SK-N-MC (cell line): Measurements from ENCODE around the gene CDC42EP3.

Experiments
- DNase-seq: peaks from one replicate; pipeline ENCODE4 v3.0.0-alpha.2; 2011; ENCODE audit warnings: low read depth, low spot score
- H3K27ac ChIP-seq: fragments of 200-600 bp; sonication (generic); 2 replicates; pipeline ENCODE4 v1.5.1; 2016; ENCODE audit warnings: mixed run types
- H3K36me3 ChIP-seq: fragments of 200-600 bp; sonication (generic); 2 replicates; pipeline ENCODE4 v1.6.1; 2017; ENCODE audit warnings: antibody characterized with exemption, low read length, mixed read lengths; ENCODE audit not compliant: insufficient read depth
- H3K4me3 ChIP-seq: fragments of 200-600 bp; sonication (generic); 2 replicates; pipeline ENCODE4 v1.5.1; 2016
- H3K9ac ChIP-seq: fragments of 200-600 bp; sonication (generic); 2 replicates; pipeline ENCODE4 v1.8.0; 2017; ENCODE audit warnings: mixed run types, mixed read lengths; ENCODE audit not compliant: insufficient read length
- H3K9me3 ChIP-seq: fragments of 200-600 bp; sonication (generic); 2 replicates; pipeline ENCODE4 v1.6.1; 2017; ENCODE audit warnings: low read depth, mild to moderate bottlenecking, antibody characterized with exemption, low read length, moderate library complexity, mixed read lengths
- EZH2 ChIP-seq: fragments of 200-600 bp; sonication (generic); IDR thresholded peaks from one replicate; pipeline ENCODE4 v1.6.1; 2017; ENCODE audit warnings: antibody characterized with exemption
- FOXP2 ChIP-seq: optimal IDR thresholded peaks from 2 replicates; pipeline ENCODE3; 2011; ENCODE audit warnings: mild to moderate bottlenecking, moderate library complexity; ENCODE audit not compliant: insufficient read depth; ENCODE audit errors: extremely low read length, control extremely low read depth
- POLR2AphosphoS5 ChIP-seq: IDR thresholded peaks from 2 replicates; pipeline ENCODE4 v1.6.1; 2012; ENCODE audit warnings: mild to moderate bottlenecking, low read depth, low read length, borderline replicate concordance

Gene CDC42EP3

DNA sequence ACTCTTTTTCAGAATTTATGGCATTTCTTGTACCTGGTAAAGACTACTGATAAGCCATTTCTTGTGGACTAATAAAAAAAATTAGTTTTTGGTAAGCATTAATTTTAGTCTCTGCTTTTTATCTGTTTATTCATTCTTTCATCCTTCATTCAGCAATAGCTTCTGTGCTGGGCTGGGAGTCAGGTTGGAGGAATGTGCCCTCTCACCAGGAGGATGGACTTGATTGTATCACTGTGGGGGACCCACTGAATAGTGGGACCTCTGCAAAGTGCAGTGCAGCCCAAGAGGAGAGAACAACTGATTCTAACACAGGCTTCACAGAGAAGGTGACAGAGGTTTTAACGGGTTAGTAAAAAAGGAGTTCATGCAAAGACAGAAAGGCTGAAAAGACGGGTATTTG lies 39.1 kb downstream of the CDC42EP3 start:
- Histone ChIP-seq H3K27ac (no peak overlapping the region), H3K4me3 (no peak overlapping the region), H3K36me3 (no peaks in the 10 kb centered on the region), H3K9ac (no peak overlapping the region), H3K9me3 (no peaks in the 10 kb centered on the region)
- TF ChIP-seq POLR2AphosphoS5 (no peak), EZH2 (no peak), FOXP2 (no peak)
- DNase-seq: no peak

DNA sequence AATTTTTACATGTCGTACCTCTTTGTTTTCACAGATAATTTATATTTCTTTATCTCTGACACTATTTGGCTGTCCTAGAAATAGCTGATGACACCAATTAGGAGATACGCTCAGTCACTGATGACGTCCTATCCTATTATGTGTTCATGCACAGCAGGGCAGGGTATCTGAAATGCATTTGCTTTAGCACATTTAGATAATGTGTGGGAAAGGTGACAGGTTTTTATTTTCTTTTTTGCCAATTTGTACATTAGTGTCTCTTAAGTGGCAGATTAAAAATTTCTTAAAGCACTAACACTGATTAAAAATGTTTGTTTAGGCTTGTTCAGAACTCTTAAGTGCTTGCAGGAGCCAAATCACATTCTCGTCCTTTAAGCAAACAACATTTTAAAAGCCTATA lies 39.7 kb downstream of the CDC42EP3 start:
- no peaks in the 10 kb centered on the region for H3K9me3 ChIP-seq
- no peak overlapping the region for H3K27ac ChIP-seq
- DNase-seq: no peak
- TF ChIP-seq POLR2AphosphoS5 (no peak), EZH2 (no peak), FOXP2 (no peak)
- no peak overlapping the region for H3K9ac ChIP-seq
- H3K36me3 ChIP-seq: no peaks in the 10 kb centered on the region
- H3K4me3 ChIP-seq: no peak overlapping the region

DNA sequence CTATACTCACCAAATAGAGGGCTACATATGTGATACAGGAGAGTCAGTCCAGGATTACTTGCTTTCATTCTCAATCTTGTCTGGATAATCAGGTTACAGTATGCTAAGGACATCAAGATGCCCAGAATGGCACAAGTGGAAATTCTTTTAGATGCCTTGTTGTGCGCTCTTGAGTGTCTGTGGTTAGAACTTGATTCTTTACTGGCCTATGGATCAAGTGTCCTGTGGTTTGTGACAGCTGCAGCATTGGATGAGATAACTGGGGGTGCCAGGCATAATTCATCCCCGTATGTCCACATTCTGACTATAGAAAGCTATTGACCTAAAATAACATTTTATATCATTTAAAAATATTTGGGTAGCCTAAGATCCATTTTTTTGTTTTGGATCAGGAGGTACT lies 40.1 kb downstream of the CDC42EP3 start:
- no peak overlapping the region for H3K27ac ChIP-seq
- H3K36me3 ChIP-seq: no peaks in the 10 kb centered on the region
- no peak overlapping the region for H3K4me3 ChIP-seq
- H3K9ac ChIP-seq: no peak overlapping the region
- no peak for TF ChIP-seq FOXP2
- no peaks in the 10 kb centered on the region for H3K9me3 ChIP-seq
- no peak for DNase-seq

DNA sequence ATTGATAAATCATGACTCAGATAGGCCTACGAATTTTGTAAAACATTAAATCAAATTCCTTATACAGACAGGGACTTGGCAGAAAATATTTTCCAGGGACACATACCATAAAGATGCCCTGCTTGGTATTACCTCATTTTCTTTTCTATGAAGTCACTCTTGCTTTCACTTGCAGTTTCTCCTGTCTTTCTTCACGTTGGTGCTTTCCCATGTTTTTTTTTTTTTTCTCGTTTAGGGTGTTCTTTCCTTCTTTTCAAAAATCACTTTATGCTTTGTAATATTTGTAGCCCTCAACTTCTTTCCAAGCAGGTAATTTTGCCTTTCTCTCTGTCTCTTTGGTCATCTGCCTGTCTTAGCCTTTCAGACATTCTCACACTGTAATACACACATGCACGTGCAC lies 40.7 kb downstream of the CDC42EP3 start:
- Histone ChIP-seq H3K9me3 (no peaks in the 10 kb centered on the region), H3K27ac (no peak overlapping the region), H3K36me3 (no peaks in the 10 kb centered on the region), H3K4me3 (no peak overlapping the region), H3K9ac (no peak overlapping the region)
- TF ChIP-seq FOXP2: no peak
- no peak for TF ChIP-seq EZH2
- TF ChIP-seq POLR2AphosphoS5: no peak
- DNase-seq: no peak

- Histone ChIP-seq H3K4me3 (no peak overlapping the region), H3K9ac (no peak overlapping the region), H3K9me3 (no peaks in the 10 kb centered on the region), H3K27ac (no peak overlapping the region), H3K36me3 (no peaks in the 10 kb centered on the region)
- no peak for TF ChIP-seq FOXP2
- no peak for DNase-seq
Measured at GRCh38 chr2:37630301-37630700, 41.1 kb downstream of the CDC42EP3 start.

DNA sequence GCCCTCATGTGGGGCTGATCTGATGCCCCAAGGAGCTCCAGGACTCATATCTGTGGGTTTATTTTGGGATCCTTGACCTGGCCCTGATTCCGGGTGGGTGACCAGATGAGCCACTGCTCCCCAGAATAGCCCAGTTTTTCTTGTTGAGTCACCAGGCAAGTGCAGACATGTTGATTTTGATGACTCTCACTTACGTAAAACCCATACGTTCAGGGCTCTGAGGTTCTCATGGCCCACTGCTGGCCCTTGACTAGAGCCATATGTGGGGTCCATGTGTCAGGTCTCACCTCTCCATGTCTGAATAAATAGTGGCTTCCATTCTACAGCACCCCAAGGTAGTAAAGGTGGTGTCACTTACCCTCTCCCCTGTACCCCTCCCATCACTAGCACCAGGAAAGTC lies 41.9 kb downstream of the CDC42EP3 start:
- DNase-seq: no peak
- Histone ChIP-seq H3K36me3 (no peaks in the 10 kb centered on the region), H3K27ac (no peak overlapping the region), H3K9me3 (no peaks in the 10 kb centered on the region), H3K9ac (no peak overlapping the region), H3K4me3 (no peak overlapping the region)
- TF ChIP-seq POLR2AphosphoS5 (no peak), FOXP2 (no peak), EZH2 (no peak)

GRCh38 chr2:37627710-37628109 lies 43.7 kb downstream of the CDC42EP3 start:
- H3K4me3 ChIP-seq: no peak overlapping the region
- H3K27ac ChIP-seq: no peak overlapping the region
- DNase-seq: no peak
- no peak overlapping the region for H3K9ac ChIP-seq
- TF ChIP-seq EZH2 (no peak), FOXP2 (no peak), POLR2AphosphoS5 (no peak)
- no peaks in the 10 kb centered on the region for H3K9me3 ChIP-seq
- no peaks in the 10 kb centered on the region for H3K36me3 ChIP-seq

DNA sequence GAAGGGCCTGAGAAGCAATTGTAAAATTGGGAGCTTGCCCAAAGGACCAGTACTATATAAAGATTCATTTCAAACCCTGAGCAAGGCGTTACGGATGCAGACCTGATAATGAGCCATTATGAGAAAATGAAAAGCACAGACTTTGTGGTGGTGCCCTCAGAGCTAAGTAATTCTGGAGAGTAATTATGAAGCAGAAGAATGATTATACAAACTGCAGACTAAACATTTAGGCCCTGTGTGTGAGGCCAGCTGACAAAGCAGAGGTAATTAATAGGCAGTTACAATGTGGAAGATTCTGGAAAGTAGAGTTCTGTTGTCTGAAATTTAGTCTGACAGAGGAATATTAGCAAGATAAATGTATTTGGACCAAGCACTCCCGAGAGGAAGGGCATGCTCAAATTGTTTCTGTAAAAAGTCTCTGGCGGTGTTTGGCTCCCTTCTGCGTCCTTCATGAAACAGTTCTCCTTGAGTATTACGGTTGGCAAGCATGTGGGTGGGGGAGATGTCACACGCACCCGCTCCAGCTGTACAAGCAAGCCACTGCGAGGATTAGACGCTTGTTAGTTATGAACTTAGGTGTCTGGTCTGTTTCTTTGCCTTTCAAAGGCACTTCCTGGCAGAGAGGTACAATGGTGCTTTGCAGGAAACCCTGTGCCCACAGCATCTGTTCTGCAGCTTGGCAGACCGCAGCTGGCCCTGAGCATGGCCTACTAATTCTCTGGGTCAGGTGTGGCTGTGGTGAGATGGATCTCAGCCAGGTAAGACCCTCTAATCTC lies 45.5 kb downstream of the CDC42EP3 start:
- H3K4me3 ChIP-seq: no peak overlapping the region
- no peaks in the 10 kb centered on the region for H3K36me3 ChIP-seq
- no peak overlapping the region for H3K27ac ChIP-seq
- TF ChIP-seq FOXP2 (no peak), EZH2 (no peak), POLR2AphosphoS5 (no peak)
- no peaks in the 10 kb centered on the region for H3K9me3 ChIP-seq
- no peak for DNase-seq
- H3K9ac ChIP-seq: no peak overlapping the region

- TF ChIP-seq POLR2AphosphoS5 (no peak), EZH2 (no peak), FOXP2 (no peak)
- no peak overlapping the region for H3K27ac ChIP-seq
Measured at GRCh38 chr2:37625156-37625555, 46.3 kb downstream of the CDC42EP3 start.

More at GRCh38 chr2:37625156-37625555, 46.3 kb downstream of the CDC42EP3 start:
- no peaks in the 10 kb centered on the region for H3K36me3 ChIP-seq
- no peak overlapping the region for H3K9ac ChIP-seq
- no peak for DNase-seq
- H3K9me3 ChIP-seq: no peaks in the 10 kb centered on the region
- H3K4me3 ChIP-seq: no peak overlapping the region
